ENCODE results near the gene KLHL29. TPM values are rescaled to one million over a fixed set of nuclear protein-coding genes. Genes with fewer than 3 reads are reported as not detected.

KLHL29 gene
- polyA plus RNA-seq, 2 donors: 2.1 to 3.8 TPM

GRCh38 chr2:23670245-23670592 lies 285.2 kb downstream of the KLHL29 start:
- no peaks in the 10 kb centered on the region for H3K27me3 ChIP-seq (ENCODE audit: control insufficient read depth in 1 of 2, insufficient read depth in 2 of 2, low read length in 2 of 2)
- peaks cover 0 to 4% of the 10 kb centered on the region in 2 donors for H3K9me3 ChIP-seq (ENCODE audit: control insufficient read depth in 2 of 2, insufficient read depth in 1 of 2, low read depth in 1 of 2, low read length in 1 of 2)
- no peak overlapping the region for H3K4me3 ChIP-seq (ENCODE audit: low read depth in 1 of 2, low read length in 2 of 2)
- H3K36me3 ChIP-seq (ENCODE audit: control insufficient read depth in 2 of 2, insufficient read depth in 2 of 2, low read length in 1 of 2): no peaks in the 10 kb centered on the region
- peaks cover 7 to 21% of the 10 kb centered on the region in 2 donors for H3K4me1 ChIP-seq (ENCODE audit: control insufficient read depth in 2 of 2, insufficient read depth in 2 of 2, low read length in 1 of 2)
- WGBS, 2 donors: 46 to 59% methylated on average over 11 of the region's 11 CpGs
- peak overlapping the region; percentile 26 to 43 for H3K27ac ChIP-seq (ENCODE audit: low read depth in 2 of 2, low read length in 1 of 2)

- Histone ChIP-seq H3K4me1 (ENCODE audit: control insufficient read depth in 2 of 2, insufficient read depth in 2 of 2, low read length in 1 of 2) (peaks cover 7 to 21% of the 10 kb centered on the region in 2 donors), H3K36me3 (ENCODE audit: control insufficient read depth in 2 of 2, insufficient read depth in 2 of 2, low read length in 1 of 2) (no peaks in the 10 kb centered on the region), H3K4me3 (ENCODE audit: low read depth in 1 of 2, low read length in 2 of 2) (no peak overlapping the region), H3K27me3 (ENCODE audit: control insufficient read depth in 1 of 2, insufficient read depth in 2 of 2, low read length in 2 of 2) (no peaks in the 10 kb centered on the region), H3K27ac (ENCODE audit: low read depth in 2 of 2, low read length in 1 of 2) (no peak overlapping the region), H3K9me3 (ENCODE audit: control insufficient read depth in 2 of 2, insufficient read depth in 1 of 2, low read depth in 1 of 2, low read length in 1 of 2) (peaks cover 0 to 4% of the 10 kb centered on the region in 2 donors)
- WGBS, 2 donors: 83 to 93% methylated on average over 6 of the region's 6 CpGs
Observed at GRCh38 chr2:23673082-23673481, 288.1 kb downstream of the KLHL29 start.

- Histone ChIP-seq H3K36me3 (ENCODE audit: control insufficient read depth in 2 of 2, insufficient read depth in 2 of 2, low read length in 1 of 2) (no peaks in the 10 kb centered on the region), H3K4me1 (ENCODE audit: control insufficient read depth in 2 of 2, insufficient read depth in 2 of 2, low read length in 1 of 2) (peaks cover 3 to 18% of the 10 kb centered on the region in 2 donors), H3K4me3 (ENCODE audit: low read depth in 1 of 2, low read length in 2 of 2) (no peak overlapping the region), H3K9me3 (ENCODE audit: control insufficient read depth in 2 of 2, insufficient read depth in 1 of 2, low read depth in 1 of 2, low read length in 1 of 2) (peaks cover 0 to 8% of the 10 kb centered on the region in 2 donors), H3K27ac (ENCODE audit: low read depth in 2 of 2, low read length in 1 of 2) (no peak overlapping the region), H3K27me3 (ENCODE audit: control insufficient read depth in 1 of 2, insufficient read depth in 2 of 2, low read length in 2 of 2) (no peaks in the 10 kb centered on the region)
- WGBS, 2 donors: 64 to 69% methylated on average over 12 of the region's 12 CpGs
Observed at GRCh38 chr2:23673830-23674679, 289.1 kb downstream of the KLHL29 start.

GRCh38 chr2:23675506-23675905 lies 290.5 kb downstream of the KLHL29 start:
- 97 to 98% methylated on average over 7 of the region's 7 CpGs for WGBS, 2 donors

GRCh38 chr2:23677836-23678235 lies 292.9 kb downstream of the KLHL29 start:
- Histone ChIP-seq H3K36me3 (ENCODE audit: control insufficient read depth in 2 of 2, insufficient read depth in 2 of 2, low read length in 1 of 2) (no peaks in the 10 kb centered on the region), H3K27me3 (ENCODE audit: control insufficient read depth in 1 of 2, insufficient read depth in 2 of 2, low read length in 2 of 2) (no peaks in the 10 kb centered on the region), H3K4me3 (ENCODE audit: low read depth in 1 of 2, low read length in 2 of 2) (no peak overlapping the region), H3K4me1 (ENCODE audit: control insufficient read depth in 2 of 2, insufficient read depth in 2 of 2, low read length in 1 of 2) (peaks cover 0 to 5% of the 10 kb centered on the region in 2 donors), H3K9me3 (ENCODE audit: control insufficient read depth in 2 of 2, insufficient read depth in 1 of 2, low read depth in 1 of 2, low read length in 1 of 2) (peaks cover 0 to 8% of the 10 kb centered on the region in 2 donors), H3K27ac (ENCODE audit: low read depth in 2 of 2, low read length in 1 of 2) (no peak overlapping the region)
- WGBS, 2 donors: 67% methylated on average over 2 of the region's 2 CpGs

More at GRCh38 chr2:23675506-23675905, 290.5 kb downstream of the KLHL29 start:
- Histone ChIP-seq H3K27me3 (ENCODE audit: control insufficient read depth in 1 of 2, insufficient read depth in 2 of 2, low read length in 2 of 2) (no peaks in the 10 kb centered on the region), H3K9me3 (ENCODE audit: control insufficient read depth in 2 of 2, insufficient read depth in 1 of 2, low read depth in 1 of 2, low read length in 1 of 2) (peaks cover 0 to 8% of the 10 kb centered on the region in 2 donors), H3K27ac (ENCODE audit: low read depth in 2 of 2, low read length in 1 of 2) (no peak overlapping the region), H3K36me3 (ENCODE audit: control insufficient read depth in 2 of 2, insufficient read depth in 2 of 2, low read length in 1 of 2) (no peaks in the 10 kb centered on the region), H3K4me3 (ENCODE audit: low read depth in 1 of 2, low read length in 2 of 2) (no peak overlapping the region), H3K4me1 (ENCODE audit: control insufficient read depth in 2 of 2, insufficient read depth in 2 of 2, low read length in 1 of 2) (peaks cover 0 to 5% of the 10 kb centered on the region in 2 donors)

GRCh38 chr2:23679044-23679443 lies 294.1 kb downstream of the KLHL29 start:
- H3K4me3 ChIP-seq (ENCODE audit: low read depth in 1 of 2, low read length in 2 of 2): no peak overlapping the region
- 50 to 63% methylated on average over 1 of the region's 1 CpG for WGBS, 2 donors

GRCh38 chr2:23680951-23681350 lies 296.0 kb downstream of the KLHL29 start:
- Histone ChIP-seq H3K4me3 (ENCODE audit: low read depth in 1 of 2, low read length in 2 of 2) (no peak overlapping the region), H3K27me3 (ENCODE audit: control insufficient read depth in 1 of 2, insufficient read depth in 2 of 2, low read length in 2 of 2) (no peaks in the 10 kb centered on the region), H3K9me3 (ENCODE audit: control insufficient read depth in 2 of 2, insufficient read depth in 1 of 2, low read depth in 1 of 2, low read length in 1 of 2) (peaks cover 0 to 4% of the 10 kb centered on the region in 2 donors), H3K27ac (ENCODE audit: low read depth in 2 of 2, low read length in 1 of 2) (no peak overlapping the region), H3K4me1 (ENCODE audit: control insufficient read depth in 2 of 2, insufficient read depth in 2 of 2, low read length in 1 of 2) (peaks cover 7 to 9% of the 10 kb centered on the region in 2 donors), H3K36me3 (ENCODE audit: control insufficient read depth in 2 of 2, insufficient read depth in 2 of 2, low read length in 1 of 2) (no peaks in the 10 kb centered on the region)
- 88 to 89% methylated on average over 8 of the region's 8 CpGs for WGBS, 2 donors

More at GRCh38 chr2:23679044-23679443, 294.1 kb downstream of the KLHL29 start:
- Histone ChIP-seq H3K27me3 (ENCODE audit: control insufficient read depth in 1 of 2, insufficient read depth in 2 of 2, low read length in 2 of 2) (no peaks in the 10 kb centered on the region), H3K36me3 (ENCODE audit: control insufficient read depth in 2 of 2, insufficient read depth in 2 of 2, low read length in 1 of 2) (no peaks in the 10 kb centered on the region), H3K4me1 (ENCODE audit: control insufficient read depth in 2 of 2, insufficient read depth in 2 of 2, low read length in 1 of 2) (no peaks in the 10 kb centered on the region), H3K9me3 (ENCODE audit: control insufficient read depth in 2 of 2, insufficient read depth in 1 of 2, low read depth in 1 of 2, low read length in 1 of 2) (peaks cover 0 to 4% of the 10 kb centered on the region in 2 donors), H3K27ac (ENCODE audit: low read depth in 2 of 2, low read length in 1 of 2) (no peak overlapping the region)

GRCh38 chr2:23681356-23682140 lies 296.6 kb downstream of the KLHL29 start:
- Histone ChIP-seq H3K4me3 (ENCODE audit: low read depth in 1 of 2, low read length in 2 of 2) (no peak overlapping the region), H3K36me3 (ENCODE audit: control insufficient read depth in 2 of 2, insufficient read depth in 2 of 2, low read length in 1 of 2) (no peaks in the 10 kb centered on the region), H3K4me1 (ENCODE audit: control insufficient read depth in 2 of 2, insufficient read depth in 2 of 2, low read length in 1 of 2) (peaks cover 7 to 9% of the 10 kb centered on the region in 2 donors), H3K9me3 (ENCODE audit: control insufficient read depth in 2 of 2, insufficient read depth in 1 of 2, low read depth in 1 of 2, low read length in 1 of 2) (peaks cover 0 to 4% of the 10 kb centered on the region in 2 donors), H3K27ac (ENCODE audit: low read depth in 2 of 2, low read length in 1 of 2) (no peak overlapping the region), H3K27me3 (ENCODE audit: control insufficient read depth in 1 of 2, insufficient read depth in 2 of 2, low read length in 2 of 2) (no peaks in the 10 kb centered on the region)
- WGBS, 2 donors: 91 to 95% methylated on average over 15 of the region's 15 CpGs

- H3K9me3 ChIP-seq (ENCODE audit: control insufficient read depth in 2 of 2, insufficient read depth in 1 of 2, low read depth in 1 of 2, low read length in 1 of 2): peaks cover 0 to 7% of the 10 kb centered on the region in 2 donors
- no peaks in the 10 kb centered on the region for H3K27me3 ChIP-seq (ENCODE audit: control insufficient read depth in 1 of 2, insufficient read depth in 2 of 2, low read length in 2 of 2)
- WGBS, 2 donors: 88 to 91% methylated on average over 11 of the region's 11 CpGs
- H3K36me3 ChIP-seq (ENCODE audit: control insufficient read depth in 2 of 2, insufficient read depth in 2 of 2, low read length in 1 of 2): peaks cover 0 to 4% of the 10 kb centered on the region in 2 donors
- peaks cover 7 to 9% of the 10 kb centered on the region in 2 donors for H3K4me1 ChIP-seq (ENCODE audit: control insufficient read depth in 2 of 2, insufficient read depth in 2 of 2, low read length in 1 of 2)
- H3K27ac ChIP-seq (ENCODE audit: low read depth in 2 of 2, low read length in 1 of 2): no peak overlapping the region
- no peak overlapping the region for H3K4me3 ChIP-seq (ENCODE audit: low read depth in 1 of 2, low read length in 2 of 2)
Observed at GRCh38 chr2:23682481-23682880, 297.5 kb downstream of the KLHL29 start.
